NCI-H2227 (cell line): Measurements from ENCODE around the gene EDN2.

Experiments used
- DNase-seq: peaks from one replicate; lab custom pipeline; 2025; ENCODE audit not compliant: unreplicated experiment; lab: John Stamatoyannopoulos, UW

Gene EDN2

DNA sequence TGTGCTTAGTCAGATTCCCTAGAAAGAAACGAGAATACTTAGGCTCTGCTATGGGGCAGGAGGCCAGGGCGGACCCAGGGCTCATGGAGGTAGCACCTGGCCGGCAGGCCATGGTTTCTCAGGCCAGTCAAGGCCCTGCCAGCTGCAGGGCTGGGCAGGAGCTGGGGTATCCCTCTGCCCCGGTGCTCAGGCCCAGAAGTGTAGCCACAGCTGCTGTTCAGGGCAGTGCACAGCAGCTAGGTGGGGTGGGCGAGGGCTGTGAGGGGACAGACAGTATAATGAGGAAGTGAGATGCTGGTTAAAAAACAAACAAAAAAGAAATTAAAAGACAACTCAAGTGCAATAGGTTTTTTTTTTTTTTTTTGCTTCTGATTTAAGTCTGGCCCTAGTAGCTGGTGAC is 34.0 kb upstream of the EDN2 start:
- DNase-seq = no peak

DNA sequence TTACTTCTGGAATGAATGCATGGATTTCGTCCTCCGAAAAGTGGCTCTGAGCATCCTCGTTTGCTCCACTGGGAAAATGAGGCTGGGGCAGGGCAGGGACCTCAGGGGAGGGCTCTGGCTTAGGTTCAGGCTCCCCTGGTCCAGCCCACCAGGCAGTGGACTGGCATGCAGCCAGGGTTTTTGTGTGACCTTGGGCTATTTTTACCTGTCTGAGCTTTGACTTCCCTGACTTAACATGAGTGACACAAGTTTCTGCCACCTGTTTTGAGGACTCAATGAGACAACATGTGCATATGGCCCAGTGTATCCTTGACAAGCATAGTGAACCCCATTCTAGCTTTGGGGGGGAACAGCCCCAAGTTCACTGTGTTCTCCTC is 32.6 kb upstream of the EDN2 start:
- no peak for DNase-seq

DNA sequence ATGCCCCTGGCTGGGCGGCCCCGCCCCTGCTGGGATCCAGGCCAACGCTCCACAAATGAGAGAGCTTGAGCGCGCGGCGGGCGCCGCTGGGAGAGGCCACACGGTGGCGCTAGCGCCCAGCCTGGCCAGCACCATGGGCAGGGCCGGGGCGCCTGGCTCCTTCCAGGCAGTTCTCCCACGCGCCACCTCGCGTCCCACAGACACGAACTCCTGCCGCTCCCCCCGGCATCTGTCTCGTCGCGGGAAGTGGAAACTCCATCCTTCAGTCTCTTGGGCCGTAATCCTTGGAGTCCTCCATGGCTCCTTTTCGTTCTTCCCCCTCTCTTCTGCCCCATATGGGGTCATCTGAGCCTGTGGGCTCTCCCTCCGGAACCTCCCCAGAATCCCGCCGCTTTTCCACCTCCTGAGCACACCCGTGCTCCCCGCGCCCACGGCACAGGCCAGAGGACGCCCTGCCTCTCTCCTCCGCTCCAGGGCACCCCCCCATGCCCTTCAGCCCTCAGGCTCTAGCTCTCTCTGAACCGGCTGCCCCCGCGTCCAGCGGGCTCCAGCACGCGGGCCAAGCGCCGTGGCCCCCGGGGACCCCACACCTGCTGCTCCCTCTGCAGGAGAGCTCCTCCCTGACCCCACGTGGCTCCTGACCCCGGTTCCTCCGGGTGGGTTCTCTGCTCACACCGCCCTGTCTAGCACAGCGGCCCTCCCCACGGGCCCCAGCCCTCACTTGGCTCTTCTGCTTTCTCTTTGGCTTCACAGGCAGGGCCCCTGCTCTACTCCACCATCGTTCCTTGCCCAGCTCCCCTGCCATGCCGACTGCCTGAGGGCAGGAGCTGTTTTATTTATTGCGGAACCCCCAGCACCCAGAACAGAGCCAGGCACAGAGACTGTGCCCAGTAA is 31.9 kb upstream of the EDN2 start:
- peak; percentile 92 for DNase-seq

DNA sequence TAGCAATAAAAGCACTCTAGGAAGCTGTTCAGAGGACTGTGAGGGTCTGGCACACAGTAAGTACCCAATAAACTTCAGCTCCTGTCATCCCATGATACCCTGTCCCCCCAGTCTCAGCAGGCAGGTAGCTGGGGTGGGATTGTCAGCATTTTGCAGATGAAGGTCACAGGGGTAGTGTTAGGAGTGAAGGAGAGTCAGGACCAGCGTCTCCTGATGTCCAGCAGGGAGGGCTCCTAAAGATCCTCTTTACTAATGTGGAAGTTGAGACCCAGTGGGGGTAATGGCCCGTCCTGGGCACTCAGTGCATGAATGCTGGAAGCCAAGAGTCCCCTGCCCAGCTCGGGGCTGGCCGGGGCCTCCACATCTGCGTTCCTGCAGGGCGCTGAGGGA is 31.3 kb upstream of the EDN2 start:
- no peak for DNase-seq

DNA sequence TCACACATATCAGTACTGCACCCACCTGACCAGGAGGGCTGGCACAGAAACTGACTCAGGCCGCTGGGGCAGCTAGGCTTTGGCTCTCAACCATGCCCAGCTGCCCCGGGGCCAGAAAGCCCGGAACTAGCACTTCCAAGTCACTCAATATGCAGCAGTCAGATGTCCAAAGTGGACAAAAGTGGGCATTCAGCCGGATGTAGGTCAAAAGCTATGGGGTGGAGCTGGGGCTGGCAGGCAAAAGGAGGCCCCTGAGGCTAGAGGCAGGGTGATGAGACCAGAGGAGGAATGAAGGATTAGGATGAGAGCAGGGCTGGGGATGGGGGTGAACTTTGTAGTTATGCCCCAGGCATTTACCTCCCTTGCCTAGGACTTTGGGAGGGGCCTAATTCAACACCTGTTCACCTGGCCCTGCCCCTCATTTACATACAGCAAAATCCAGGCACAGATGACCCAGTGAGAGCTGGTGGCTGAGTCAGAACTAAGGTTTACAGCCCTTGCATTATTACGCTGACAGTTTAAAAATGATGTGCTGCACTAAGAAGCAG is 30.7 kb upstream of the EDN2 start:
- no peak for DNase-seq

DNA sequence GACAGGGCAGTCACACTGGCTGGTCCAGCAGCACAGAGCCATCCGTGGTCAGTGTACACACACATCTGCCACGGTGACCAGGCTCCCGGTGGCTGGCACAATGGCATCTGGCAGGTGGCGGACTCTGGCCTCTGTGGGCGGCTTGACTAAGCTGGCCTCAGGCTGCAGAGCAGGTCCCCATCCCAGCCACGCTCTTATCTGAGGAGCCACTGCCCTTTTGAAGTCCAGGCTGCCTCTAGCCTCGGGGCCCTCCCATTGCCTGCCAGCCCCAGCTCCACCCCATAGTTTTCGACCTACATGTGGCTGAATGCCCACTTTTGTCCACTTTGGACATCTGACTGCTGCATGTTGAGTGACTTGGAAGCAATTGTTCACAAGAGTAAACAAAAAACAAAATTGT is 29.9 kb upstream of the EDN2 start:
- no peak for DNase-seq

DNA sequence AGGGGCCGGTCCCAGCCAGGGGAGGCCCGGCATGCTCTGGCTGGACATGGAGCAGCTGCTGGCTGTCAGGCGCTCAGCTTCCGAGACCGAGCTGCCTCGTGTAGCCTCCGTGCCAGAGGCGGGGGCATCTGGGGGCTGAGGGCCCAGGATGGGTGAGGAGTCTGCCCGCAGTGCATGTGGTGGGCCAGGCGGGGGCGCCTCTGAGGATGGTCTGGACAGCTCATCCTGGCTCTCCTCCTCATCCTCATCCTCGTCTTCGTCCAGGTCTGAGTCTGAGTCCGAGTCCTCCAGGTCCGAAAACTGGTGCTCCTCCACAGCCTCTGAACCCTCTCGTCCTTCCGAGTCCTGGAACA is 28.9 kb upstream of the EDN2 start:
- no peak for DNase-seq

DNA sequence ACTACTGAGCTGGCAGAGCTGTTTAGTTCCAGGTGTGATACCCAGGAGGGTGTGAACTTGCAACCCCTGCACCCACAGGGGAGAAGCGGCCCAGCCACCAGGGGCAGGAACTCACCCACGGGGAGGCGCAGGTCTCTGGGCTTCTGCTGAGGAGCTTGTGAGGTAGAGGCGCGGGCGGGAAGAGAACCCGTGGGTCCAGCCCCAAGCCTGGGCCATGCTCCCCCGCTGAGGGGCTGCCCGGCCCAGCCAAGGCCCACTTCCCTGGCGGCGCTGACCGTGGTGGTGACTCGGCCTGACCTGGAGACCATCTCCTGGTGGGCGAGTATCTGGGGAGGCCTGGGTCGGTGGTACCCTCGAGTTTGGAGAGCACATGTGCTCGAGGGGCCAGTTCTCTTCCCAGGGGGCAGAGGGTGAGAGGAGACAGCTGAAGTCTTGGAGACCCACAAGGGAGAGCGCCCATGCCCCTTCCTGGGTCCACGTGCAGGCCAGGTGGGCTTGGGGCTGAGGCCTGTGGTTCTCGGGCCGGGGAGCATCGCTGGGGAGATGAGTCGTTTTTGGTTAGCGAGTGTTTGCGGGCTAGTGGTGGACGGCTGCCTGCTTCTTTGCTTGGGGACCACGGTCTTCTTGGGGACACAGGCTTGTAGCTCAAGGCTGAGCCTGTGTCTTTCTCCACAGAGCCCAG is 28.4 kb upstream of the EDN2 start:
- DNase-seq = no peak

DNA sequence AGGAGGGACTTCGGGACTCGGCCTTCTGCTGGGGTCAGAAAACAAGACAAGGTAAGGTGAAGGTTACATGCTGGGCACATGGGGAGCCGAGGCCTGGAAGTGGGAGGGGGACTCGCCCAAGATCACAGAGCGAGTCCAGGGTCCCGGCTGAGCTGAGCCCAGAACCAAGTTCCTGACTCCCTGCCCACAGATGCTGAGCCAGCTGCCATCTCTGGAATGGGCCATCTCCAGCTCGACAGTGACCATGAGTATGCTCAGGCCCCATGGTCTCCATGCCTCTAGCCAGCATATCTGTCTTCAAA is 26.7 kb upstream of the EDN2 start:
- DNase-seq = no peak

DNA sequence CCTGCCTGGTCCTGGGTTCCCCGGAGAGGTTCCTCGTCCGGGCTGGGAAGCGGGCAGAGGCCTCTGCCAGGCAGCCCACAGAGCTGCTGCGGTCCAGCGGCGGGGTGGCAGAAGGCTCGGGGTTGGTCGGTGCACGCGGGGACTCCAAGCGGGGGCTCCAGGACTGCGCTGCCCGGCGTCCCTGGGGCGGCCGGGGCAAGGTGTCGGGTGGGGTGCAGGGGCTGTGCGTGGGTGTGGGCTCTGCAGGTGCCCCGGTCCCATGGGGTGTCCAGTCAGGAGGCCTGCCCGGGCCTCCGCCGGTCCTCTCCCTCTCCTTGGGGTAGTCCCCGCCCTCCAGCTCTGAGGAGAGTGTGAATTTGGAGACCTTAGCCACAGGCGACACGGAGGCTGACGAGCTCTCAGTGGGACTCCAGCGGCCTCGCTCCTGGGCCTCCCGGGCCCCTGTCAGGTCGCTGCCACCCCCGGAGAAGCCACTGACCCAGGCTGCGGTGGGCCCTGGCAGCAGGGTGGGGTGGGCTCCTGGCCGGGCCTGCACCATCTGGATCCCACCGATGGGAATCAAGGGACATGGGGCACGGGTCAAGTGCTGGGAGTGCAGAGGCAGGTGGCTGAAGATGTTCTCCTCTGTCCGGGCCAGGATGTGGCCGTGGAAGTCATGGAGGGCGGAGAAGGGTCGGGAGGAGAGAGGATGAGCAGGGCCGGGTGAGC is 26.2 kb upstream of the EDN2 start:
- DNase-seq = no peak

DNA sequence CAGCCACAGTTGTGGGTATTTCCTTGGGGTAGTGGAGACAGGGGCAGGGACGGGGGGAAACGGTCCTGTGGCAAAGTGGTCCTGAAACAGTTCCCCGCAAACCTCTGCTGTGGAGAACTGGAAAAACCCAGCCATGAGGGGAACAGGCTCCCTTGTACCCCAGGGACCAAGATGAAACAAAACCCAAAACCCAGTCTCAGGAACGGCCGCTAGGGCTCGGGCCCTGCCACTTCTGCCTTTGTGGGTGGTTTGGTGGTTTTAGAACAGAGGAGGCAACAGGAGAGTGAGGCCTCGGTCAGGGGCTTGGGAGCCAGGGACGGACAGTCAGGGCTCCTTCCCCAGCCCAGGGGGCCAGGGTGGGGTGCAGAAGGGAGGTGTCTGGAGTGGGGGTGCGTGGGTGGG is 24.8 kb upstream of the EDN2 start:
- DNase-seq = no peak

DNA sequence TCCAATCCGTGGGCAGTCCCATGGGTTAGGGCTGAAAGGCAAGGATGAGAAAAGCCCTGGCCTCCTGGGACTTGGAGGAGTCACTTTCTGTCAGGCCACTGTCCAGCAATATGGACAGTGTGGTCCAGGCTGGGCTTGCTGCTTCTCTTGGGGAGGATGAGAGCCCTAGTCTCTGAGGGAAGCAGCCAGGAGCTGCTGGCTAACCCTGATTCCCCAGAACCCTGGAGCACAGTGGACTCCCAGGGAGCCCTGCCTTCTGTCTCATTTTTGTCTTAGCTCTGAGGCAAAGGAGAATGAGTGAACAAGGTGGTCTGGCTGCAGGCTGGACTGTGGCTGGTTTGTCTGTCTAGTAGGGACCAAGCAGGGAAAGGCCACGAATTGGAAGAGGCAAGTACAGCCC is 23.8 kb upstream of the EDN2 start:
- DNase-seq = no peak

DNA sequence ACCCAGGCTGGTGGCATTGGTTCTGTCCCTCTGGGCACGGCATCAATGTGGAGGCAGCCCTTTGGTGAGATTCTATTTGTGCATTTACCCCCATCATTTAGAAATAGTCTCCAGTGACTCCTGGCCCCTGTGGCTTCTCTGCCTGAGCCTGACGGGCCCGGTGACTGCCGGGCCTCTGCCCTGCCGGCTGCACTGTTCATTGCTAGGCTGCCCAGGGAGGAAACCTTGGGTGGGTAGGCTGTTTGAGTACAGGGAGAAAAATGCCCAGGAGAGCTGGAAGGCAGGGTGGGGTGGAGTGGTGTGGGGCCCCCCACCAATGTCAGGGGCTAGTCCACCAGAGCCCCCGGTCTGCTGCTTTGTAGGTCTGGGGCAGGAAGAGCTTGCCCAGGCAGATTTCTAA is 23.4 kb upstream of the EDN2 start:
- no peak for DNase-seq

DNA sequence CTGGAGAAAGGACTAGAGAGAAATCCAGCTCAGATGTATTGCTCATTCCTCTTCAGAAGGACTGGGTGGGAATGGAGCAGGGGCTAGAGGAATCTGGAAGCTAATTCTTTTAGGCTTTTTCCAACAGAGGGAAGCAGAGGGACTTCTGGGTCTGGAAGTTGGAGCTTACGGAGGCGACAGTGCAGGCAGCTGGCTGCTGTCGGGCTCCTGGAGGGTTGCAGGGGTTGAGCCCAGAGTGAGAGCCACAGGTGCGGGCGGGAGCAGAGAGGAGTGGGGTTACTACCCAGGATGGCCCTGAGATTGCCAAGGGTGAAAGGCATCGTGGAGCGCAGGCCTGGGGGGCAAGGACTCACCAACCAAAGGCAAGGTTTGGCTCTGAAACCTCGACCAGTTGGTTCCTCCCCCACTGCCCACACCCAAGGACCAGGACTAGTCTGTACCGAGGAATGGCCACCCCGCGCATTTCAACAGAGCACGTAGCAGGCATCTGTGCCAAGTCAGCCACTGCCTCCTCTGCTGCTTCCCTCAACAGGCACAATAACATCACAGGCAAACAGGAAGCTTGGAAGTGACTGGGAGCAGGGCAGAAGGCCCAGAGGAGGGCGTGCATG is 22.7 kb upstream of the EDN2 start:
- no peak for DNase-seq

DNA sequence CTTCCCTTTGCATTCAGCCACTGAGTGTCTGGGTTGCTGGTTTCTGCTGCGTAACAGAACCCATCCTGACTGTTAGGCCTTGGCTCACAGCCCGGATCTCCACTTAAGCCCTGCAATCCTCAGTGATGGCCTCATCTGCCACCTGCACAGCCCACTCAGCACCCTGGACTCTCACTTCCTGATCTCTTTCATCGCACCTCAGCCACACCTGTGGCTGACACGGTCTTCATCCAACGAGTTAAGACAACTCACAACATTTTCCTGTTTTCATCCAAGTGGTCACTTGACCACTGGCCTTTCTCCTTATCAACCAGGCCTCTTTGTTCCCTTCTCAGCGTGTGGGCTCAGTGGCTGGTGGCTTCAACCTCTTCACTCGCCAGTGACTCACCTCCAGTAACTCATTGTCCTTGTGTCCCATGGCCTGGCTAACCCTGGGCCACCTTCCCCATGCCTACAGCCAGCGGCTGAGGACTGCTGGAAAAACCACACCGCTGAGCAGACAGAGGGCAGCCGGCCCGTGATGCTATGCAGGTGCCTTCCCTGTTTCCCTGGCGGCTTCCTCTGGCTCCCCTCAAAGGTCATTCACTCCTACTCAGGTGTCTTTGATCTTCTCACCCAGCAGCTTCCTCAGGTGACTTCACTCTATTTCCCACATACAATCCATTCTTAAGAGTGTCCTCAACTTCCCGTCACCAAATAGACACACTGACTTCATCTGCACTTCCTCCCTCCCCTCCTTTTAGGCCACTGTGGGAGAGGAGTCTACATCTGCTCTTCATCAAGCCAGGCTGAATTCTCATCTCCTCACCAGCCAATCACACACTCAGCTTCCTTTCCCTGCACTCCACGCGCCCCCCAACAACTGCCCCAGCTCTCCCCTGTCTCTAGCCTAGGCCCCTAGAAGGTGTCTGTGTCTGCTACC is 19.9 kb upstream of the EDN2 start:
- DNase-seq = no peak

DNA sequence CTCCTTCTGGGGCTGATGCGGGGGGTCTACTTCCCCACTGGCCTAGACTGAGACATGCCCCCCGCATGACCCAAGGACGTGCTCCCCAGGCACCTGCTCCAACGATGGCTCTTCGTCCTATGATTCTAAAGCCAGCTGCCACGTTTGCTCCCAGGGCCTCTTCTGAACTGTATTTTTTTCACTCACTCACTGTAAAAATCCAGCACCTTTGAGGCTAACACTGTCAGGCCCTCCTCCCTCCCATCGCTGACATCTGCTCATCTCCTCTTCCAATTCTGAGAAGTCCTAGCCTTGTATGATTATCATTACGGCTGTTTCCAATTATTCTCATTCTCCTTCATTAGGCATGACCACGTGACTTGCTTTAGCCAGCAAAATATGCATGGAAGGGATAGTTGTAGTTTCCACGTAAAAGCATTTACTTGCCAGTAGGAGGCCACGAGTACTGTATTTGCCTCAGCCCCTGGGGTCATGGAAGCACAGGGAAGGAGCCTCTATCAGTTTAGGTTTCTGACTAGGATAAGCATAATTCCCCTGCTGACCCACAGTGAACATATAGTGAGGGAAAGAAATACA is 19.1 kb upstream of the EDN2 start:
- DNase-seq = peak; percentile 35

DNA sequence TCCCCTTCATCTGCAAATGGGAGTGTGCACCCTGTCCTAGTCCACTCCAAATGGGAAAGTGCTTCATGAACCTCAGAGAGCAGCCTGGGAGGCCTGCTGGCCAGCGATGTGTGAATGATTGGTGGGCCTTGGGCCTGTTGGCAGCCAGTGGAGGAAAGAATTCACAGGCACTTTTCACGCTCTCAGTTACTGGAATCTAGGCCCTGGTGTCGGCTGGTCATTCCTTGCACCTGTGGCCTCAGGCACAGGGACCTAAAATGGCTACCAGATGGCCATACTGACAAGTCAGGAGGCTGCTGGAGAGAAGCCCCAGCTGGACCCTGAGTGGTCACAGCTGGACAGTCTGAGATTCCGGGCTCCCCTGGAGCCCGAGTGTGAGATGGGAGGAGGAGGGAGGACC is 18.4 kb upstream of the EDN2 start:
- DNase-seq = no peak

DNA sequence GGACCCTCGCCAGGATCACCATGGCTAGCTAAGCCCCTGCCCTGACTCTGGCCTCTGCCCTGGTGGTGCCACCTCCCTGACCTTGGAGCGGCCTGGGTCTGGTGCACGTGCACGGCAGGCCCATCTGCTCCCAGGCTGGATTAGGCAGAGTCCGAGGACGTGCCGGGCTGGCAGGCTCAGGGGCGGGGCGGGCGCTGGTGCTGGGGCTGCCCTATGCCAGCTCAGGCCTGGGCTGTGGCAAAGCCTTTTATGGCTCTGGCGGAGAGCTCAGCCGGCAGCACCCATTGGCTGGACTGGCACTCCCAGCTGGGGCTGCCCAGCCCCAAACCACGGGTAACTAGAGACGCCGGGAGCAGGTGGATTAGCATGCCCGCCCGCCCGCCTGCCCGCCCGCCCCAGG is 17.1 kb upstream of the EDN2 start:
- DNase-seq = no peak

DNA sequence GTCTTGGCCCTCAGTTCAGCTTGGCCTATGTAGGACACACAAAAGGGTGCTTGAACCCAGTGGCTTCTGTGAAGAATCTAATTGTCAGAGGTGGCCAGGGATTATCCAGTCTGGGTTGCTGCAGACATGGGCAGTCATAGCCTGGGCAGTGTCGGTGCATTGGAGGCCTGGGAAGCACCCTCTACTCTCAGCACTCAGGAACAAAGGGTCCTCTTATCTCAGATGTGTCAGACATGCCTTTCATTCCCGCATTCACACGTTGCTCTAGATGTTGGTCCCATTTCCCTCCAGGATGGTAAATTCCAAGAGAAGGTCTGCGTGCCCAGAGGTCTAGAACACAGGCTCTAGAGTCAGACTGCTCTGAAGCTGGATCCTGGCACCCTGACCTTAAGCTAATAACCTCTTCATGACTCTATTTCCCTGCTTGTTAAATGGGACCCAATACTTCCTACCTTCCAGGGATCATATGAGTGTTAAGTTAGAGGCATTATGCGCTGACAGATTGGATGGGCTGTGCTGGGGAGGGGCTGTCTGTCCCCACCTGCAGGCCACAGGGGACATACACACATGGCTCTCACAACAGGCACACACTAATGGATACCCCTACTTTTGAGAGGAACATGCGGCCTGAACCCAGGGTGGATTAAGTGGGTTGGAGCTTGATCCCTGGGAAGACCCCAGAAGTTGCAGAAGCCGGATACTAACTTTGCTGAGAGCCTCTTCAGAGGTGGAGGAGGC is 16.5 kb upstream of the EDN2 start:
- no peak for DNase-seq

DNA sequence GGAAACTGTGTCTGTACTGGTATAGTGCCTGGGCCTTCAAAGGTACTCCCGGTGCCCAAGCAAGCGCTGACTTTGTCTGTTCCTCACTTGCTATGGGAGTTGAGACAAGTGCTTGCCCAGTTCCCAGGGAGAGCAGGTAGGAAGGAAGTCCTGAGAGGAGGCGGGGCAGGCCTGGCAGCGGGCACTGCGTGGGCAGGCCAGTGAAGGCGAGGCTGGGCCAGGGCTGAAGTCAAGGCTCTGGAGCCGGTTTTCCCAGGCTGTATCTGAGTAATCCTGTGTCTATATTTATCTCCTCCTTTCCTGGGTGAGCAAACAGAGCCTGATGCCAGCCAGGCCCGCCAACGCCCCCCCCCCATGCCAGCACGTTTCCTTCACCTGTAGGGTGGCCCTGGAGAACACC is 15.9 kb upstream of the EDN2 start:
- DNase-seq = no peak
